Limb (tissue), 2 donors: Measurements from ENCODE around the gene CDC34.

Source experiments
- DNase-seq, 2 donors: peaks; one replicate each; pipeline ENCODE4 v3.0.0-alpha.2; 2016; ENCODE audit errors: extremely low spot score in 2 of 2

Gene CDC34

GRCh38 chr19:497491-497868 lies 34.1 kb upstream of the CDC34 start:
- no peak for DNase-seq

- peak in 1 of 2 donors; percentile 55 for DNase-seq
Measured at GRCh38 chr19:497869-498510, 33.6 kb upstream of the CDC34 start.

GRCh38 chr19:498511-498891 lies 33.1 kb upstream of the CDC34 start:
- DNase-seq: no peak

- peak in 1 of 2 donors; percentile 48 for DNase-seq
Measured at GRCh38 chr19:498977-499623, 32.5 kb upstream of the CDC34 start.

GRCh38 chr19:501646-502045 lies 29.9 kb upstream of the CDC34 start:
- DNase-seq: peak in 1 of 2 donors; percentile 30

GRCh38 chr19:504616-505015 lies 26.9 kb upstream of the CDC34 start:
- DNase-seq: peak in 1 of 2 donors; percentile 25

GRCh38 chr19:506404-507285 lies 24.9 kb upstream of the CDC34 start:
- peak in 1 of 2 donors; percentile 100 for DNase-seq

- DNase-seq: peak; percentile 76 to 98
Measured at GRCh38 chr19:507286-508203, 24.0 kb upstream of the CDC34 start, which contains the start of gene TPGS1. TSS of gene TPGS1 (plus strand) at chr19:507497. CDS start at chr19:507507, 10 bp downstream.

GRCh38 chr19:508204-509150 lies 23.1 kb upstream of the CDC34 start:
- peak in 1 of 2 donors; percentile 32 for DNase-seq

GRCh38 chr19:510606-511100 lies 20.9 kb upstream of the CDC34 start:
- peak; percentile 69 to 89 for DNase-seq

GRCh38 chr19:511101-511851 lies 20.3 kb upstream of the CDC34 start:
- DNase-seq: peak in 1 of 2 donors; percentile 68

GRCh38 chr19:512547-513365 lies 18.8 kb upstream of the CDC34 start:
- peak in 1 of 2 donors; percentile 52 for DNase-seq

GRCh38 chr19:513368-514165 lies 18.0 kb upstream of the CDC34 start:
- peak in 1 of 2 donors; percentile 38 for DNase-seq

GRCh38 chr19:514166-514663 lies 17.3 kb upstream of the CDC34 start:
- peak in 1 of 2 donors; percentile 19 for DNase-seq

GRCh38 chr19:517721-518597 lies 13.6 kb upstream of the CDC34 start:
- peak; percentile 89 to 92 for DNase-seq
